Esophagus muscularis mucosa (tissue), 4 donors: ENCODE measurements around the gene TEDC1. TPM values are rescaled to one million over a fixed set of nuclear protein-coding genes. Genes with fewer than 3 reads are reported as not detected.
A peak's percentile ranks its signal among the peaks of the same experiment; 100 is the strongest.

Source experiments
- DNase-seq: peaks from one replicate; pipeline ENCODE4 v3.0.0-alpha.2; 2017; ENCODE audit errors: extremely low spot score
- H3K27ac ChIP-seq, 4 donors: fragments of 200-600 bp; sonication (generic); replicated peaks in 1 of 4; 1 replicate in 3 of 4; 2 replicates in 1 of 4; pipeline ENCODE4 v1.5.1; 2016 to 2019; ENCODE audit warnings: mild to moderate bottlenecking in 1 of 4
- H3K27me3 ChIP-seq, 4 donors: fragments of 200-600 bp; sonication (generic); one replicate each; pipeline versions ENCODE4 v1.5.1 to v1.6.0; 2016 to 2019
- H3K36me3 ChIP-seq, 4 donors: fragments of 200-600 bp; sonication (generic); one replicate each; pipeline ENCODE4 v1.5.1; 2016 to 2019
- H3K4me1 ChIP-seq, 4 donors: fragments of 200-600 bp; sonication (generic); one replicate each; pipeline ENCODE4 v1.5.1; 2016 to 2019
- H3K4me3 ChIP-seq, 4 donors: fragments of 200-600 bp; sonication (generic); 1 replicate in 2 of 4; 2 replicates in 2 of 4; pipeline ENCODE4 v1.5.1; 2016 to 2019; ENCODE audit warnings: mild to moderate bottlenecking in 4 of 4, moderate library complexity in 1 of 4
- H3K9me3 ChIP-seq, 4 donors: fragments of 200-600 bp; sonication (generic); 1 replicate in 3 of 4; 2 replicates in 1 of 4; pipeline ENCODE4 v1.5.1; 2016 to 2019
- CTCF ChIP-seq, 3 experiments: fragments of 200-600 bp in 2 of 3; fragments of 450-650 bp in 1 of 3; sonication (generic) in 2 of 3; IDR thresholded peaks; one replicate each; pipeline ENCODE4 v1.5.1; 2017 to 2019; ENCODE audit warnings: antibody characterized with exemption in 3 of 3, mild to moderate bottlenecking in 2 of 3, moderate library complexity in 1 of 3
- EP300 ChIP-seq: sonication (generic); formaldehyde crosslinking; IDR thresholded peaks from one replicate; pipeline ENCODE4 v1.6.1; 2017; ENCODE audit warnings: antibody characterized with exemption
- POLR2A ChIP-seq: fragments of 450-650 bp; IDR thresholded peaks from one replicate; pipeline ENCODE4 v1.6.1; 2017; ENCODE audit warnings: antibody characterized with exemption, moderate library complexity, mild to moderate bottlenecking, low read depth
- POLR2AphosphoS5 ChIP-seq, 2 donors: sonication (generic); formaldehyde crosslinking; IDR thresholded peaks; one replicate each; pipeline ENCODE4 v1.6.1; 2017; ENCODE audit warnings: antibody characterized with exemption in 2 of 2
- WGBS: methylation state at CpG from one replicate; pipeline ENCODE4 v1.1.5; 2018; 5-methylcytosine and 5-hydroxymethylcytosine counted together
- intact Hi-C: fragments of 100-400 bp; cut with DNase I; formaldehyde crosslinking; loops from one replicate; pipeline ENCODE4 v1.15.1; 2023
- total RNA-seq, 4 donors: library from RNA; depleted of rRNA; stranded (reverse); fragments of >200 nt; gene quantifications; one replicate each; pipeline versions ENCODE4 v1.1.0 to v1.2.1, GENCODE V29; 2016

TEDC1 gene
- total RNA-seq, 4 donors from 2014 or later: 3.8 to 6.6 (median 4.7) TPM

GRCh38 chr14:105481886-105482457 lies 9.1 kb upstream of the TEDC1 start:
- H3K27me3 ChIP-seq: peaks cover 0 to 6% (median 0%) of the 10 kb centered on the region in 4 donors
- DNase-seq: peak; percentile 99
- H3K9me3 ChIP-seq: no peaks in the 10 kb centered on the region
- H3K4me3 ChIP-seq: peak overlapping the region; percentile 46 to 58 (median 54)
- peak overlapping the region; percentile 93 to 99 (median 96) for H3K27ac ChIP-seq
- WGBS: 1% methylated on average over 15 of the region's 18 CpGs
- peaks cover 88 to 99% (median 98%) of the 10 kb centered on the region in 4 donors for H3K4me1 ChIP-seq
- intact Hi-C loops: no loop called here
- TF ChIP-seq CTCF (IDR thresholded peaks at IDR 0.05) (peak in 2 of 3 experiments; percentile 11 to 13), POLR2A (no peak), EP300 (no peak), POLR2AphosphoS5 (IDR thresholded peaks at IDR 0.05) (peak; percentile 63 to 70)
- peaks cover 3 to 24% (median 20%) of the 10 kb centered on the region in 4 donors for H3K36me3 ChIP-seq

GRCh38 chr14:105482486-105483110 lies 8.4 kb upstream of the TEDC1 start:
- WGBS: 75% methylated on average over 8 of the region's 18 CpGs

GRCh38 chr14:105483300-105484068 lies 7.6 kb upstream of the TEDC1 start:
- DNase-seq: no peak
- TF ChIP-seq EP300: no peak
- TF ChIP-seq POLR2AphosphoS5 (IDR thresholded peaks at IDR 0.05): peak in 1 of 2 donors; percentile 4
- Histone ChIP-seq H3K27me3 (peaks cover 0 to 17% (median 0%) of the 10 kb centered on the region in 4 donors), H3K27ac (peak overlapping the region; percentile 93 to 99 (median 96)), H3K36me3 (peaks cover 3 to 22% (median 16%) of the 10 kb centered on the region in 4 donors), H3K4me3 (no peak overlapping the region), H3K4me1 (peaks cover 85 to 100% (median 100%) of the 10 kb centered on the region in 4 donors), H3K9me3 (no peaks in the 10 kb centered on the region)
- WGBS: 68% methylated on average over 9 of the region's 18 CpGs
- intact Hi-C loops: no loop called here

More at GRCh38 chr14:105482486-105483110, 8.4 kb upstream of the TEDC1 start:
- no peak for DNase-seq
- Histone ChIP-seq H3K27me3 (peaks cover 0 to 12% (median 0%) of the 10 kb centered on the region in 4 donors), H3K4me1 (peaks cover 84 to 100% (median 99%) of the 10 kb centered on the region in 4 donors), H3K36me3 (peaks cover 3 to 24% (median 20%) of the 10 kb centered on the region in 4 donors), H3K9me3 (no peaks in the 10 kb centered on the region), H3K4me3 (peak overlapping the region in 3 of 4 donors; percentile 51 to 58 (median 56)), H3K27ac (peak overlapping the region; percentile 93 to 99 (median 96))
- TF ChIP-seq CTCF (IDR thresholded peaks at IDR 0.05): no peak
- no peak for TF ChIP-seq POLR2AphosphoS5 (IDR thresholded peaks at IDR 0.05)
- TF ChIP-seq EP300: no peak
- TF ChIP-seq POLR2A: no peak
- intact Hi-C loops: no loop called here

- DNase-seq: no peak
- intact Hi-C loops: no loop called here
- Histone ChIP-seq H3K27me3 (peaks cover 0 to 14% (median 0%) of the 10 kb centered on the region in 4 donors), H3K4me1 (peaks cover 90 to 100% (median 100%) of the 10 kb centered on the region in 4 donors), H3K4me3 (no peak overlapping the region), H3K9me3 (no peaks in the 10 kb centered on the region), H3K36me3 (peaks cover 3 to 18% (median 8%) of the 10 kb centered on the region in 4 donors), H3K27ac (peak overlapping the region; percentile 93 to 99 (median 96))
- peak in 1 of 2 donors; percentile 69 for TF ChIP-seq POLR2AphosphoS5 (IDR thresholded peaks at IDR 0.05)
- TF ChIP-seq POLR2A: no peak
- no peak for TF ChIP-seq CTCF (IDR thresholded peaks at IDR 0.05)
- 40% methylated on average over 13 of the region's 20 CpGs for WGBS
Measured at GRCh38 chr14:105484069-105484996, 6.7 kb upstream of the TEDC1 start.
